ENCODE data around the gene LDLRAD4.

LDLRAD4 gene

GRCh38 chr18:13412017-13412416 is 193.5 kb downstream of the LDLRAD4 start:
- Histone ChIP-seq H3K27ac (no peak overlapping the region), H3K27me3 (ENCODE audit: insufficient read depth, low read depth, severe bottlenecking) (no peaks in the 10 kb centered on the region), H3K36me3 (no peaks in the 10 kb centered on the region), H3K4me3 (ENCODE audit: low read depth, low read length) (no peak overlapping the region), H3K9me3 (ENCODE audit: severe bottlenecking) (no peaks in the 10 kb centered on the region)
- no peak for DNase-seq
- TF ChIP-seq CTCF (IDR thresholded peaks at IDR 0.05; ENCODE audit: low read depth, low read length): no peak

- Histone ChIP-seq H3K27ac (no peak overlapping the region), H3K27me3 (ENCODE audit: insufficient read depth, low read depth, severe bottlenecking) (no peaks in the 10 kb centered on the region), H3K36me3 (no peaks in the 10 kb centered on the region), H3K4me3 (ENCODE audit: low read depth, low read length) (no peak overlapping the region), H3K9me3 (ENCODE audit: severe bottlenecking) (no peaks in the 10 kb centered on the region)
- TF ChIP-seq CTCF (IDR thresholded peaks at IDR 0.05; ENCODE audit: low read depth, low read length): no peak
- no peak for DNase-seq
Measured at GRCh38 chr18:13412901-13413300, 194.3 kb downstream of the LDLRAD4 start.

GRCh38 chr18:13414102-13414501 is 195.5 kb downstream of the LDLRAD4 start:
- no peaks in the 10 kb centered on the region for H3K27me3 ChIP-seq (ENCODE audit: insufficient read depth, low read depth, severe bottlenecking)
- no peak overlapping the region for H3K27ac ChIP-seq
- H3K36me3 ChIP-seq: no peaks in the 10 kb centered on the region
- H3K4me3 ChIP-seq (ENCODE audit: low read depth, low read length): no peak overlapping the region
- DNase-seq: no peak
- TF ChIP-seq CTCF (IDR thresholded peaks at IDR 0.05; ENCODE audit: low read depth, low read length): no peak
- no peaks in the 10 kb centered on the region for H3K9me3 ChIP-seq (ENCODE audit: severe bottlenecking)

- H3K4me3 ChIP-seq (ENCODE audit: low read depth, low read length): no peak overlapping the region
- H3K27ac ChIP-seq: no peak overlapping the region
- H3K27me3 ChIP-seq (ENCODE audit: insufficient read depth, low read depth, severe bottlenecking): no peaks in the 10 kb centered on the region
- DNase-seq: no peak
- H3K9me3 ChIP-seq (ENCODE audit: severe bottlenecking): no peaks in the 10 kb centered on the region
- H3K36me3 ChIP-seq: no peaks in the 10 kb centered on the region
- TF ChIP-seq CTCF (IDR thresholded peaks at IDR 0.05; ENCODE audit: low read depth, low read length): no peak
Measured at GRCh38 chr18:13414521-13414920, 196.0 kb downstream of the LDLRAD4 start.

- Histone ChIP-seq H3K36me3 (no peaks in the 10 kb centered on the region), H3K27me3 (ENCODE audit: insufficient read depth, low read depth, severe bottlenecking) (no peaks in the 10 kb centered on the region), H3K27ac (no peak overlapping the region), H3K9me3 (ENCODE audit: severe bottlenecking) (no peaks in the 10 kb centered on the region), H3K4me3 (ENCODE audit: low read depth, low read length) (no peak overlapping the region)
- no peak for TF ChIP-seq CTCF (IDR thresholded peaks at IDR 0.05; ENCODE audit: low read depth, low read length)
- DNase-seq: no peak
Measured at GRCh38 chr18:13415736-13416135, 197.2 kb downstream of the LDLRAD4 start.

- Histone ChIP-seq H3K36me3 (no peaks in the 10 kb centered on the region), H3K9me3 (ENCODE audit: severe bottlenecking) (no peaks in the 10 kb centered on the region), H3K4me3 (ENCODE audit: low read depth, low read length) (no peak overlapping the region), H3K27me3 (ENCODE audit: insufficient read depth, low read depth, severe bottlenecking) (no peaks in the 10 kb centered on the region), H3K27ac (no peak overlapping the region)
- no peak for TF ChIP-seq CTCF (IDR thresholded peaks at IDR 0.05; ENCODE audit: low read depth, low read length)
- no peak for DNase-seq
Measured at GRCh38 chr18:13416208-13416607, 197.6 kb downstream of the LDLRAD4 start.

Data from WERI-Rb-1 (cell line).